GM18519 (cell line): ENCODE measurements around the gene LRRC37B.
"Not testable (repeated sequence)": the region's sequence is repeated elsewhere in the genome, so short reads cannot be mapped to it uniquely, and the experiment has no call there.

Source experiments
- ATAC-seq: cut with Tn5 transposase; IDR thresholded peaks from one replicate; pipeline ENCODE4 v1.9.1; 2021; ENCODE audit warnings: mild to moderate bottlenecking, moderate library complexity; ENCODE audit not compliant: unreplicated experiment, low FRiP score

The LRRC37B gene

GRCh38 chr17:32006957-32007462, at the start of gene LRRC37B:
Gene LRRC37B (plus strand): TSS chr17:32007383. CDS start chr17:32021393, 14,010 bp downstream.
- ATAC-seq, result no peak

GRCh38 chr17:31964131-31964530, 43.1 kb upstream of the LRRC37B start:
- not testable (repeated sequence) for ATAC-seq

GRCh38 chr17:31967648-31968047, 39.5 kb upstream of the LRRC37B start:
- ATAC-seq, result no peak

- not testable (repeated sequence) for ATAC-seq
Observed at GRCh38 chr17:31970416-31970815, 36.8 kb upstream of the LRRC37B start.

- ATAC-seq, result not testable (repeated sequence)
Observed at GRCh38 chr17:31974269-31975071, 32.7 kb upstream of the LRRC37B start.

DNA sequence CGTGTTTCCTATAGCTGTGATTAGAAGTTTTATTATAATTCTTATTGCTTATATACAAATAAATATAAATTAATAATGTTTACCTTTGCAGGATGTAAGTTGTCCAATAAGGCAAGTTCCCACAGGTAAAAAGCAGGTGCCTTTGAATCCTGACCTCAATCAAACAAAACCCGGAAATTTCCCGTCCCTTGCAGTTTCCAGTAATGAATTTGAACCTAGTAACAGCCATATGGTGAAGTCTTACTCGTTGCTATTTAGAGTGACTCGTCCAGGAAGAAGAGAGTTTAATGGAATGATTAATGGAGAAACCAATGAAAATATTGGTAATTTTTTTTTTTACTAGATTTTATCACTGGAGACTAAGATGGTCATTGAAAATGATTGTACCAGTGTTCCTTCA, 31.8 kb upstream of the LRRC37B start:
- ATAC-seq, result not testable (repeated sequence)

- not testable (repeated sequence) for ATAC-seq
Observed at GRCh38 chr17:31991821-31992220, 15.4 kb upstream of the LRRC37B start.

GRCh38 chr17:31997005-31997404, 10.2 kb upstream of the LRRC37B start:
- no peak for ATAC-seq

DNA sequence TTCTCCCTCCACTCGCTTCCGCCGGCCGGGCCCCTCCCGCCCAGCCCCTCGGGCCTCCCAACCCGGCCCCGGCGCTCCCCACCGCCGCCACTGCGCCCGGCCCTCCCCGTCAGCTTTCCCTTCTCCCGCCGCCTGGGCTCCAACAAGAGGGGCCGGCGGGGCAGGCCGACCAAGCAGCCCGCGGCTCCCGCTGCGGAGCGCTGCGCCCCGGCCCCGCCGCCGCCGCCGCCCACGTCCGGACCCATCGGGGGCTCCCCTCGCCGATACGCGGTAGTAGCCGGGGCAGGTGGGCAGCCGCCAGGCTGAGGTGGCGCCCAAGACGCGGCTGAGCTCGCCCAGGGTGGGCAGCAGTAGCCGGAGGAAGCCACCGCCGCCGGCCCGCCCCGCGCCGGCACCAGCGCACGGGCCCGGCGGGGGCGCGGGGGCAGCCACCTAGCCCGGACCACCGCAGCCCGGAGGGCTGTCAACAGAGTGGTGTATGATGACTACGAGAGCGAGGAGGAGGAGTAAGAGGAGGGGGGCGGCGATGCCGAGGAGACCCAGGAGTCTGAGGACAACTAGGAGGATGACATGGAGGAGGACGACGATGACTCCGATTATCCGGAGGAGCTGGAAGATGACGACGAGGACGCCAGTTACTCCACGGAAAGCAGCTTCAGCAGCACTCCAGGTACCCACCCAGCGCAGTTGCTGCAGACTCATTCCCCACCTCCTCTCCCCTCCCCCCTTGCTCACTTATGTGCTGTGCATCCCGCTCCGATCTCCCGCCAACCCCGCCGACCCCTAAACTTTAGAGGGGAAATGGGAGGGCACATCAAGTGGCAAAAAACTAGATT, 498 bp downstream of the LRRC37B start:
- ATAC-seq, result no peak

DNA sequence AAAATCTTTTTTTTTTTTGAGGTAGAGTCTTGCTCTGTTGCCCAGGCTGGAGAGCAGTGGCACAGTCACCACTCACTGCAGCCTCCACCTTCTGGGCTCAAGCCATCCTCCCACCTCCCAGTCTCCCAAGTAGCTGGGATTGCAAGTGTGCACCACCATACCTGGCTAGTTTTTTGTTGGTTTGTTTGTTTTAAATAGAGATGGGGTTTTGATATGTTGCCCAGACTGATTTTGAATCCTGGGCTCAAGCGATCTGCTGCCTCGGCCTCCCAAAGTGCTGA, 2.0 kb downstream of the LRRC37B start:
- ATAC-seq, result no peak

GRCh38 chr17:32010114-32010513, 2.9 kb downstream of the LRRC37B start:
- ATAC-seq, result no peak

GRCh38 chr17:32015245-32016013, 8.2 kb downstream of the LRRC37B start:
- ATAC-seq, result no peak

GRCh38 chr17:32016231-32016630, 9.0 kb downstream of the LRRC37B start:
- no peak for ATAC-seq

GRCh38 chr17:32019228-32019627, 12.0 kb downstream of the LRRC37B start:
- ATAC-seq, result no peak

- ATAC-seq, result no peak
Observed at GRCh38 chr17:32020943-32021614, 13.9 kb downstream of the LRRC37B start.

GRCh38 chr17:32021615-32021955, 14.4 kb downstream of the LRRC37B start:
- no peak for ATAC-seq

GRCh38 chr17:32022554-32022953, 15.4 kb downstream of the LRRC37B start:
- not testable (repeated sequence) for ATAC-seq

- ATAC-seq, result not testable (repeated sequence)
Observed at GRCh38 chr17:32027271-32027670, 20.1 kb downstream of the LRRC37B start.

- no peak for ATAC-seq
Observed at GRCh38 chr17:32033223-32033622, 26.0 kb downstream of the LRRC37B start.

DNA sequence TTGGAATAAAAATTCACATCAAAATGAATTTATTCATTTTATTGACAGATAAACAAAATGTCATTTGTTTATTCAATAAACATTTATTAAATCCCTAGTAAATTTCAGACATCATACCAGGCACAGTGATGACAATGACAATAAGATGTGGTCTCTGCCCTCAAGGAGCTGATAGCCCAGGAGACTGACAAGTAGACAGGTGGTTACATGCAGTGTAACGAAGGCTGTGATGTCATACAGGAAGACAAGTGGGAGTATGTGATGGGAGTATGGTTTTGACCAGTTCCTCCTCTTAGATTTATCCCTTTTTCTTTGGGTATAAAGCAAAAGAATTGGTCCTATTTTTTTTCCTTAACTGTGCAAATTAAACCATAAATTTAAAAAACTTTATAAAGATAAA, 26.6 kb downstream of the LRRC37B start:
- not testable (repeated sequence) for ATAC-seq
